ENCODE results near the gene RPS6KA2.

The RPS6KA2 gene

DNA sequence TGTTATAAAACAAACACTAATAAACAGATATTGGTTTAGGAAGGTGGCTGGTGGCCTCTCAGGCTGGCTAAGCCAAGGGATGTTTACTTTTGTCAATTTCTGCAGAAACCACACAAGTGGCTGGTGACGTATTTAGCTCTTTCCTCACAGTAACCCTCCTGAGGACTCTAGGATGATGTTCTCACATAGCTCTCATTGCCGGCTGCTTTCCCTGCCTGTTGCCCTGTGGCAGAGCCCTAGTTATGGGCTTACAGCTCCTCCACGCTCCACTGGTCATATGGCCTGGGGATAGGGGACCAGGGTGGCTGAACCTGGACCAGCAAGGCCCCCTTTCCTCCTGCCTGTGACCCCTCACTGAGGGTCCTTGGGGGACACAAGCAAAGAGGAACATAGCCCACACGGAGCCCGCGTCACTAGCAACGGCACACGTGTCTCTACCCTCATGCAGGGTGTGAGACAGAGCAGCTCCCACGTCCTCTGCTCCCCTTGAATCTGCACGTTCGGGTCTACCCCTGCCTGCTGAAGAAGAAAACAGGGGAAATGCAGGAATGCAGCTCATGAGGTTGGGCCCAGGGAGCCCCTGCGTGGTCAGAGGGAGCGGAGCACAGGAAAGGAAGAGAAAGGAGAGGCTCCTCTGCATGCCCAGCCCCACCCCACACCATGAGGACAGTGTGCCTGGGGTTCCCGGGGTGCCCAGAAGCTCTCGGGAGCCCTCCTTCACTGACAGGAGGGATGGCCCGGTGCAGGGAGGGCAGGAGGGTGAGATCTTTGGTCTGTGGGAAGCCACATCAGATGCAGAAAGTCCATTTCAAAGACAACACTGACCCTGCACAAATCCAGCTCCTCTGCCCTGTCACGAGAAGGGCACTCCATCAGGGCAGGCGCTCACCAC lies 54.4 kb downstream of the RPS6KA2 start:
- DNase-seq (ENCODE audit: extremely low spot score), result no peak
- CTCF ChIA-PET, result interaction anchor here (0.9 to 1.4 kb wide), 2 partner anchors 17 to 130 kb away, joined by 3 to 4 read pairs; no protein-coding TSS in a partner anchor
- TF ChIP-seq, protein P1, sequence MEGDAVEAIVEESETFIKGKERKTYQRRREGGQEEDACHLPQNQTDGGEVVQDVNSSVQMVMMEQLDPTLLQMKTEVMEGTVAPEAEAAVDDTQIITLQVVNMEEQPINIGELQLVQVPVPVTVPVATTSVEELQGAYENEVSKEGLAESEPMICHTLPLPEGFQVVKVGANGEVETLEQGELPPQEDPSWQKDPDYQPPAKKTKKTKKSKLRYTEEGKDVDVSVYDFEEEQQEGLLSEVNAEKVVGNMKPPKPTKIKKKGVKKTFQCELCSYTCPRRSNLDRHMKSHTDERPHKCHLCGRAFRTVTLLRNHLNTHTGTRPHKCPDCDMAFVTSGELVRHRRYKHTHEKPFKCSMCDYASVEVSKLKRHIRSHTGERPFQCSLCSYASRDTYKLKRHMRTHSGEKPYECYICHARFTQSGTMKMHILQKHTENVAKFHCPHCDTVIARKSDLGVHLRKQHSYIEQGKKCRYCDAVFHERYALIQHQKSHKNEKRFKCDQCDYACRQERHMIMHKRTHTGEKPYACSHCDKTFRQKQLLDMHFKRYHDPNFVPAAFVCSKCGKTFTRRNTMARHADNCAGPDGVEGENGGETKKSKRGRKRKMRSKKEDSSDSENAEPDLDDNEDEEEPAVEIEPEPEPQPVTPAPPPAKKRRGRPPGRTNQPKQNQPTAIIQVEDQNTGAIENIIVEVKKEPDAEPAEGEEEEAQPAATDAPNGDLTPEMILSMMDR (IDR thresholded peaks at IDR 0.05; ENCODE audit: control extremely low read depth, extremely low read depth, low read depth, missing control alignments), result no peak
- POLR2A ChIA-PET, result no interaction called here

DNA sequence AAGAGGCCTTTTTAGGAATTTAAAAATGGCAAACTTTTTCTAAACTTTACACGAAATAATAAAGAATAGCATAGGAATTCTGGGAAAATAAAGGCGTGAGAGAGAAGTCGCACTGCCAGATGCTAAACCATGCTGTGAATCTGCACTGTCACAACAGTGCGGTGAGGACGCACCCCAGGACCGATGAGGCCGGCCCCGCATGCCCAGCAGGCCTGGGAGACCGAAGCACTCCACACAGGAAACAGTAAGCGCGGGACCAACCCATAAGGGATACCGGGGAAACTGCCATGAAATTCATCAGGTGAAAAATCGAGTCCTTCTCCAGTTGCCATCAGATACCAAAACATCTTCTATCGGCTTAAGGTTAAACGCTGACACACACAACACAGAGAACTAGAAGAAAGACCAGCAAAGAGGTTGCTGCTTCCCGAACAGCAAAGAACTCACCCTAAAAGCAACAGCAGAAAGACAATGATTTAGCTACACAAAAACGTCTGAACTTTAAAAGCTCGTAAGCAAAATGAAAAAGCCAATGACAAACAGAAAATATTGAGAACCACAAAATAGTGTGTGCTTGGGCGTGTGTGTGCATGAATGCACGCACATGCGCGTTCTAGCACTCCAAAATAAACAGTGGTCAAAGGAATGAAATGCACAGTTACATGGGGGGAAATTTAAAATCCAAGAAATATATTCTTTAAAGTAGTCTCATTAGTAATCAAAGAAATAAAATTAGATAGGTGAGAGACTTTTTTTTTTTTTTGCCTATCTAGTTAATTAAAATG lies 55.9 kb downstream of the RPS6KA2 start:
- no peak for DNase-seq (ENCODE audit: extremely low spot score)
- TF ChIP-seq, protein P1 (IDR thresholded peaks at IDR 0.05; ENCODE audit: control extremely low read depth, extremely low read depth, low read depth, missing control alignments), result no peak
- CTCF ChIA-PET, result no interaction called here
- POLR2A ChIA-PET, result no interaction called here

DNA sequence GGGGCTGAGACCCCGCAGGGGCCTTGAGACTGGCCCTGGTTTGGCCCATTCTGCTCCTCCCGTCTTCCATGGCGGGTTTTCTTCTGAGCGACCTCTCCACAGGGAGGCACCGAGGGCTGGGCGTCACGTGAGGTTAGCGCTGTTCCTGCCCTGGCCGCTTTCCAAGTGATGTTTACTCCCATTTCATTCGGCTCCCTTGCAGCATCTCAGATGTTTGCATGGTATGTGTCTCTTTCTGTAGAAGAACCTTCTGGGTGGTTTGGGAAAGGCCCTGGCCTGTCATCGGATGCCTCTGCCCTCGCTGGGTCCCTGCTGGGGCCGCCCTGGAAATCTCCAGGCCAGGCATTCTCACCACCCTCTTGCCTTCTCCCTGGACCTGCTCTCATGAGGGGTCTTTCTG lies 57.8 kb downstream of the RPS6KA2 start:
- TF ChIP-seq, protein P1 (IDR thresholded peaks at IDR 0.05; ENCODE audit: control extremely low read depth, extremely low read depth, low read depth, missing control alignments), result no peak
- CTCF ChIA-PET, result no interaction called here
- DNase-seq (ENCODE audit: extremely low spot score), result no peak
- POLR2A ChIA-PET, result no interaction called here

DNA sequence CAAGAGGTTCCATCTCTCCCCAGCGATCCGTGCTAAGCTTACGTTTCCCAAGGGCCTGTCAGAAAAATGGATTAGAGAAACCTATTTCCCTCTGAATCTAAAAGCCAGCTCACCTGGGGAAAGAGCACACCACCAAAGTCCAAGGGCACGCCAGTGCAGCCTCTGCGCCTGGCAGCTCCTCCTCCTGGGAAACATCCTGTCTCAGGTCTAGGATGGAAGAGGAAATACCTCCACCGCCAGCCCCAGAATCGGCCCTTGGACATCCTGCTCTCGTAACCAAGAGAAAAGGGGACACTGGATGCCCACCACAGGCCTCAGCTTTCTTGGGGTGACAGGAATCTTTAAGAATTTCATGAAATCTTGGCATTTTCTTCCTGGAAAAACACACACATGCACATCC lies 59.2 kb downstream of the RPS6KA2 start:
- DNase-seq (ENCODE audit: extremely low spot score), result no peak
- CTCF ChIA-PET, result interaction anchor here (1.2 kb wide), 1 partner anchor 15 kb away, joined by 3 read pairs; no protein-coding TSS in a partner anchor
- POLR2A ChIA-PET, result no interaction called here
- TF ChIP-seq, protein P1 (IDR thresholded peaks at IDR 0.05; ENCODE audit: control extremely low read depth, extremely low read depth, low read depth, missing control alignments), result no peak

DNA sequence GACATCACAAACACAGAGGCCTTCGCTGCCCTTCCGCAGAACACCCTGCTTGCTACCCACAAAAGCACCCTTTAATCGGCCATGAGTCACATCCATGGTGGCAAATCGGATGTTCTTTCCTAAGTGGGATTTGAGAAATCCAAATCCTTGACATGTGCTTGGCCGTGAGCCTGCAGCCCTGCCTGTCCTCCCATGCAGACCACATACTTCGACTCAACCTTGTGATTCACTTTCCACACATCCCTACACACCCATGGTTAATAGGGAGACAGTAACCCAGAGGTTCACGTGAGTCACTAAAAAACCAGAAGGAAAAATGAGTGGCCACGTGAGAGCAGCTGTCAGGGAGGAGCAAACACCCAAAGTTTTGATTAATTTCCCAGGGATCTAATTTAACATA lies 59.9 kb downstream of the RPS6KA2 start:
- CTCF ChIA-PET, result interaction anchor here (1.1 to 1.2 kb wide), 2 partner anchors 16 to 18 kb away, joined by 3 read pairs; no protein-coding TSS in a partner anchor
- TF ChIP-seq, protein P1 (IDR thresholded peaks at IDR 0.05; ENCODE audit: control extremely low read depth, extremely low read depth, low read depth, missing control alignments), result no peak
- POLR2A ChIA-PET, result no interaction called here
- DNase-seq (ENCODE audit: extremely low spot score), result no peak

All from GM10248 (cell line).